Stimulated activated CD4-positive, alpha-beta T cell treated with anti-CD3 and anti-CD28 coated beads, Interleukin-4, amount 100 ng/mL, for 24 hours (primary cell): ENCODE results near the gene GIPC2.
"Not testable (repeated sequence)": the region's sequence is repeated elsewhere in the genome, so short reads cannot be mapped to it uniquely, and the experiment has no call there.

ENCODE experiments used
- DNase-seq: peaks from one replicate; pipeline ENCODE4 v3.0.0-alpha.2; 2020

GIPC2 gene, protein sequence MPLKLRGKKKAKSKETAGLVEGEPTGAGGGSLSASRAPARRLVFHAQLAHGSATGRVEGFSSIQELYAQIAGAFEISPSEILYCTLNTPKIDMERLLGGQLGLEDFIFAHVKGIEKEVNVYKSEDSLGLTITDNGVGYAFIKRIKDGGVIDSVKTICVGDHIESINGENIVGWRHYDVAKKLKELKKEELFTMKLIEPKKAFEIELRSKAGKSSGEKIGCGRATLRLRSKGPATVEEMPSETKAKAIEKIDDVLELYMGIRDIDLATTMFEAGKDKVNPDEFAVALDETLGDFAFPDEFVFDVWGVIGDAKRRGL

DNA sequence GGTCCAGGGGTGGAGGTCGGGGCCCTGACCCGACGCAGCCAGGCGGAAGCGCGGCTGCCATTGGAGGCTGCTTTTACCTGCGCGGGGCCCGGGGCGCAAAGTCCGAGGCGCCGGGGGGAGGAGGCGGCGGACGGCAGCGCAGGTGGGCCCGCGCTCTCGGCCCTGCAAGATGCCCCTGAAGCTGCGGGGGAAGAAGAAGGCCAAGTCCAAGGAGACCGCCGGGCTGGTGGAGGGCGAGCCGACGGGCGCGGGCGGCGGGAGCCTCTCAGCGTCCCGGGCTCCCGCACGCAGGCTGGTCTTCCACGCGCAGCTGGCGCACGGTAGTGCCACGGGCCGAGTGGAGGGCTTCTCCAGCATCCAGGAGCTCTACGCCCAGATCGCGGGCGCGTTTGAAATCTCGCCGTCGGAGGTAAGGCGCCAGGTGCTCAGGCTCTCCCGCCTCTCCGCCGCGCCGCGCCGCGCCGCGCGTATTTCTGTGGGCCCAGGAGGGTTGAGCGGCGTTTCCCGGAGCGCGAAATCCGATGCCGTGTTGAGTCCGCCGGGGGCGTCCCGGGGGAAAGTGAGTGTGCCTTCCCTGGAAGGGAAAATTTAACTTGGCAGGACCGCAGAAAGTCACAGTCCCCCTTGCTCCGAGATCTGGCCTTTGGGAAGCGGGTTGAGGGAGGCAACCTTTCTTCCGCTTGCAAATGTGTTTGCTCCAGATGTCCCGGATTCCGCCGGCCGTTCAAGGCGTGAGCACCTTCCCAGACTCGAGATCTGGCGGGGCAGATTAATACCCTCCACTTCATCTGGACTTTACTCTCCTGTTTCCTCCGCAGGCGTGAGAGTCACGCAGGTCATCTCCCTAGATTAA is at the start of gene GIPC2:
Gene GIPC2 (plus strand): TSS at position 41 of the 853 bp plus-strand sequence. CDS start 129 bp downstream, at position 170.
- DNase-seq: peak; percentile 15

DNA sequence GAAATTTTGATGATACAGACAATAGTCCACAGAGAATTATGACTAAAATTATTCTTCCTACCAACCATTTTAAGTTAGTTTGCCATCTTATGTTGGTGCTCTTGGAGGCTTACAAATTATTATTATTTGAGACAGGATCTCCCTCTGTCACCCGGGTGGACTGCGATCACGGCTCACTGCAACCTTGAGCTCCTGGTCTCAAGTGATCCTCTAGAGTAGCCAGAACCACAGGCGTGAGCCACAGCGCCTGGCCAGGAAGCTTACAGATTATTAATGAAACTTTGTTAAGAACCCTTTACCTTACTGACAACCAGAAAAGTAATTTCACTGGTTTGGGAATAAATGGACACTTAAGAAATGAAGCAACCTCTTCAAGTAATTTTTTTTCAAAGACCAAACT is 49.0 kb upstream of the GIPC2 start:
- DNase-seq: no peak

DNA sequence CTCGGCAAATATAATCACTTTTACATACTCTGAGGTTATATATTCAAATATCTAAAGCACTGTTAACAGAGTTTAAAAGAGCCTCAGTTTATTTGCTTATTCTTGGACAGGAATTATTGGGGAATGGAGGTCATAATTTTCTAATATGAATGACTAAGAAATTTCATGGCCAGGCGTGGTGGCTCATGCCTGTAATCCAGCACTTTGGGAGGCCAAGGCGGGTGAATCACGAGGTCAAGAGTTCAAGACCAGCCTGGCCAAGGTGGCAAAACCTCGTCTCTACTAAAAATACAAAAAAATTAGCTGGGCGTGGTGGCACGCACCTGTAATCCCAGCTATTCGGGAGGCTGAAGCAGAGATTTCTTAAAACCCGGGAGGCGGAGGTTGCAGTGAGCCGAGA is 45.2 kb upstream of the GIPC2 start:
- DNase-seq: not testable (repeated sequence)

DNA sequence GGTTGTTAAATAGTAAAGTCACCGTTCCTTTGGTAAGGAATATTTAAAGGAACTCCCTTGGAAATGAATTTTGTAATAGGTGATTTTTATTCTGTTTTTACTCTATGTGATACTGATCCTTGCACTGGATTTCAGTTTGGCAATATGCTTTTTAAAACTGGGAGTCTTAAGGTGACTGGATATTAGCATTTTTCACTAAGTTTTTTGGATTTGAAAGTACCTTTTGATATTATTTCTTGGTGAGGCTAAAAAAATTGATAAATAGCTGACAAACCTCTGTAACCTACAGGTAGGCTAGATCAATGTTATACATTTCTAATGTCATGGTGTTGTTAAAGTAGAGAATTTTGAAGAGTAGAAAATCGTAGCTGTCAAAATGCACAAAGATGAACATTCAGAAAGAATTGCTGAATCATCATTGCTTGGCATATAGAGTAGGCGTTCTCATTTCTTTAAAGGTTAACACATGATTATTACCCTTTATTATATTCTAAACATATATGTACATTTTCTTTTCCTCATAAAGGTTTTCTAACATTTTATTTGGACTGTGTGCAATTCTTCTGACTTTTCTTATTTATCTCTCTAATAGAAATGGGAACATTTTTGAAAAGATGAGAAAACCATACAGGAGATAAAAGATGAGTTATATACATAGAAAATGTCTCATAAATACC is 42.6 kb upstream of the GIPC2 start:
- no peak for DNase-seq

GRCh38 chr1:78003882-78004718 is 41.7 kb upstream of the GIPC2 start:
- peak; percentile 58 for DNase-seq

DNA sequence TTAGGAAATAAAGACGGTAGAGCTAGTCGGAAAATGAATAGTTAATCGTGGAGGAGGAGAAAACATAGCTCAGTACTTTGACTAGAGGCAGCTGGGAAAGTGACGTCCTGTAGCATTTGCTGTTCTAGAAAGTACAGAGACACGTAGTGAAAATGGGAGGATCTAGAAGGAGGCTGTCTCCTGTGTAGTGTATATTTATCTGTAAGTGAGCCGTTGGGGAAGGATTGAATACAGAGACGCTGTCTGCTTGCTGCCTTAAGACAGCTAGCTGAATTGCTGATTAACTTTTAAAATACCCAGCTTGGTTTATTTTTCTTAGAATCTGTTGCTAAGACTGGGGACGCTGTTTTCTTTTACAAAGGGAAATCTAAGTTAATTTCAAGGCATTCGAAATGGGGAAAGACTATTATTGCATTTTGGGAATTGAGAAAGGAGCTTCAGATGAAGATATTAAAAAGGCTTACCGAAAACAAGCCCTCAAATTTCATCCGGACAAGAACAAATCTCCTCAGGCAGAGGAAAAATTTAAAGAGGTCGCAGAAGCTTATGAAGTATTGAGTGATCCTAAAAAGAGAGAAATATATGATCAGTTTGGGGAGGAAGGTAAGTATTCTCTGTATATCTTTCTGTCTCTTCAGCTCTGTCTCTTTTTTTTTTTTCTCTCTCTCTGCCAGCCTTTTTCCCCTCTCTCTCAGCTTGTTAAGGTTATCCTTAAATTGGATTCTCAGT is 40.9 kb upstream of the GIPC2 start, which contains the start of gene DNAJB4:
Gene DNAJB4 (plus strand): TSS at position 221 of the 729 bp plus-strand sequence. CDS start 172 bp downstream, at position 393.
- DNase-seq: peak; percentile 72

- DNase-seq: no peak
Observed at GRCh38 chr1:78005448-78005722, 40.4 kb upstream of the GIPC2 start.

GRCh38 chr1:78005755-78006154 is 40.0 kb upstream of the GIPC2 start:
- DNase-seq: no peak

- DNase-seq: no peak
Observed at GRCh38 chr1:78006521-78006920, 39.2 kb upstream of the GIPC2 start.

DNA sequence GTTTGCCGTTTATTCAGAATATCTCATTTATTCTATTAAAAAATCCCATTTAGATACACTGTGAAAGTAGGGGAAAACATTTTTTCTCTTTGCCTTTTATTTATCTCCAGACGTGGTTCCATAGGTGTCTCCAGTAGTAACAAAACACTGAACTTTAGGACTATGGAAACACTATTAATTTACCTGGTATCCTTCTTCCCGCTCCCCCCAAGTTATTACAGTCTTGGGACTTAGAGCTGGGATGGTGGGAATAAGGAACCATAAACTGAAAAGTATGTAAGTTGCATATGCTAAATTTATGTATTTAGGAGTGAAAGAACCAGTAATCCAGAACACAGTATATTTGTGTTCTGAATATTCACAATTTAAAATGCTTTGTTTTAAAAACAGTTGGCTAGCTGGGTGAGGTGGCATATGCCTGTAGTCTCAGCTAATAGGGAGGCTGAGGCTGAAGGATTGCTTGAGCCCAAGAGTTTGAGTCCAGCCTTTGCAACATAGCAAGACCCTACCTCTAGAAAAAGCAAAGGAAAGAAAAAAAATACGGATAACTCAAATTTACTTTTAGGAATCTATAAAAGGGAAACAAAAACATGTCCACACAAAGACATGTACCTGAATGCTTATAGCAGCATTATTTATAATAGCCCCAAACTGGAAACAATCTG is 38.0 kb upstream of the GIPC2 start:
- DNase-seq: no peak

- no peak for DNase-seq
Observed at GRCh38 chr1:78009276-78009675, 36.5 kb upstream of the GIPC2 start.

DNA sequence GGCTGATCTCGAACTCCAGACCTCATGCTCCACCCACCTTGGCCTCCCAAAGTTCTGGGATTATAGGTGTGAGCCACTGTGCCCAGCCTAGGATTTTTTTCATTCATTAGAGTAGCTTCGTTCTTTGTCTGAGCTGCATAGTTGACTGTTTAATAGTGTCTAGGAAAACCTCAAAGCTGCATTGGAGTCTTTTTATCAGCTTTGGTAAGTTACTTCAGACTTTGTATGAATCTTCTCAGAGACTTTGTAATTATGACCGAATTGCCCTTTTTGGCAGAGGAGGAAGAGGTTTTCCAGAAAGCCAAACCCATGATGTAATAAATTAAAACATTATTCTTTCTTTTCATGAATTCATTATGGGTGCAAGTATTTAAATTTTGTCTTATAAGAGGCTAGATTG is 35.9 kb upstream of the GIPC2 start:
- no peak for DNase-seq

GRCh38 chr1:78011050-78011449 is 34.7 kb upstream of the GIPC2 start:
- no peak for DNase-seq

DNA sequence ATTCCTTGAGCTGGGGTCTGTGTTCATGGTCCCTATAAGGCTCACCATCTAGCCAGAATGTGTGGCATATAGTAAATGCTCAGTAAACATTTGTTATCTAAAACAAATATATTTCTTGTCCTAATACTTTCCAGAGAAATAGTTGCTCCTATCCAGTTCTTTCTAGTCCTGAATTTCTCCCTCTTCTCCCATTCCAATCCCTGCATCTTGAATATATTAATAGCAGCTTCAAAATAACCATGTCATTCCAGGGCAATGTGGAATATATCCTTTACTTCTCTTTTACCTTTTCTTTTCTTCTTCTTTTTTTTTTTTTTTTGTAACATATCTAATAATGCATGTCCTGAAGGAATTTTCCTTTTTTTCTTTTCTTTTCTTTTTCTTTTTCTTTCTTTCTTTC is 30.6 kb upstream of the GIPC2 start:
- no peak for DNase-seq

DNA sequence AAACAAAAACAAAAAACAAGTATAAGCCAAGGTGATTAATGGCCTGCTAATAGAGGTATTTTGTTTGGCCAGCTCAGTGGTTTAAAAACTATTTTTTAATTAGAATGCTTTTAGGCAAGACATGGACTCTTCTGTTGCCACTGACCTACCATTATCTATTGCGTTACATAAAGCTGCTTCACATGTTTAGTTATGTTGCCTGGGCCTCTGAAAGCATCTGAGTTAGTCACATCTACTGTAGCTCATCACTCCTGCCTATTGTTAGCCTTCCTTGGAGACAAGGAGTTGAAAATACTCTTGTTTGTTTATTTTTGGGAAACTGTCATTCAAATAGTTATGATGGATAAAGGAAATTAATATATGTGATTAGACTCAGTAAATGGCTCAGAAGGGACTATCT is 26.7 kb upstream of the GIPC2 start:
- no peak for DNase-seq

GRCh38 chr1:78021134-78021533 is 24.6 kb upstream of the GIPC2 start:
- not testable (repeated sequence) for DNase-seq

- no peak for DNase-seq
Observed at GRCh38 chr1:78029793-78030192, 16.0 kb upstream of the GIPC2 start.

- no peak for DNase-seq
Observed at GRCh38 chr1:78032996-78033796, 12.6 kb upstream of the GIPC2 start.

DNA sequence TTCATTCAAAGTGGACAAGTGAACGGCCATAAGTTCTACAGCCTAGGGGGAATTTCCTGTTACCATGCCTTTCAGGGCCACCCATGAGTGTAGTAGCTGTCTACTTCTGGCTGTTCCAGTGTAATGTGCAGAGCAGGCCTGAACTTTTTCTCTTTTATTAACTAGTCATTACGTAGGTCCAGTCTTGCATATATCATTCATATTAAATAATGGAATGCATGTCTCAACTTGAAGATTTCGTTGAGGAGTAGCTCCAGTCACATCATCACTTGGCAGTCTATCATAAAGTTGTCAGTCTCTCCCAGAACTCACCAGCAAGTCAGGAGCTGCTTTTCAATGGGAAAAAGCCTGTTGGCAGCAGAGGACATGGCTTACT is 12.0 kb upstream of the GIPC2 start:
- DNase-seq: no peak

DNA sequence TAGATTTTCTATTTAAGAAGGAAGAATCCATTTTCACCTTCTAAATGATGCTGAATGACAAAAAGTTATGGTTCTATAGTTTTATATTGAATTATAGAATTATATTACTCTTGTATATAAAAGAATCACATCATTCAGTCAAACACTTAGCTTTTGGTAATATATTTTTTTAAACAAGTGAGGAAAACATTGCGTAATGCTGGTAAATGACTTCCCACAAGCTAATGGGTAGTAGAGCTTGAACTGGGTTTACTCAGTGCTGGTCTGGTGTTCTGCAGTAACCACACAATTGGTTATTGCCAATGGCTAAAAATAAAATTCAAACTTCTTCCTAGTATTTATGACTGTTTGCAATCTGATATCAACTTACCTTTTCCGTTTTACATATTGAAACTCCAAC is 10.6 kb upstream of the GIPC2 start:
- no peak for DNase-seq

DNA sequence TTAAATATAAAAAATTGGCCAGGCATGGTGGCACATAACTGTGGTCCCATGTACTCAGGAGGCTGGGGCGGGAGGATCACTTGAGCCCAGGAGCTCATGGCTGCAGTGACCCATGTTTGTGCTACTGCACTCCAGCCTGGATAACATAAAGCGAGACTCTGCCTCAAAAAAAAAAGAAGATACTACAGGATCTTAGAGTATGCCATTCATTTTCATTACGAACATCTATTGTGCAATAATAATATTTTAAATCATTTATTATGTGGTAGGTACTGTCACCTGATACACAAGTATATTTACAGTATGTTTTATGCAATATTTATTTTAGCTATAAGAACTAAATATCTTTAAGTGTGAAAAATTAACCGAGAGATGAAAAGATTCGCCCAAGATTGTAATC is 9.3 kb upstream of the GIPC2 start:
- DNase-seq: no peak
